Measurements from ENCODE around the gene INAVA. TPM values are rescaled to one million over a fixed set of nuclear protein-coding genes. Genes with fewer than 3 reads are reported as not detected.

Gene INAVA
- total RNA-seq, 2 donors from 2014 or later: 59.5 to 61.5 TPM

- Mint-ChIP-seq H3K36me3 (ENCODE audit: low read depth) (peaks cover 54% of the 10 kb centered on the region), H3K27ac (peak overlapping the region; percentile 39), H3K27me3 (ENCODE audit: insufficient read depth) (no peaks in the 10 kb centered on the region), H3K9me3 (no peaks in the 10 kb centered on the region), H3K4me1 (peaks cover 38% of the 10 kb centered on the region), H3K4me3 (no peak overlapping the region)
- H3K27ac ChIP-seq (ENCODE audit: low read depth, low read length): no peak overlapping the region
- no peak for TF ChIP-seq CTCF (conservative IDR thresholded peaks at IDR 0.05)
- 93% methylated on average over 3 of the region's 3 CpGs; no CpG with 5 or more reads in 1 of the 2 experiments for WGBS, 2 experiments (ENCODE audit: insufficient coverage in 1 of 2, insufficient read length in 1 of 2)
- H3K36me3 ChIP-seq (ENCODE audit: control insufficient read depth, insufficient read depth, low read length): peaks cover 30% of the 10 kb centered on the region
- no peaks in the 10 kb centered on the region for H3K27me3 ChIP-seq (ENCODE audit: control insufficient read depth, insufficient read depth, low read length, poor library complexity, severe bottlenecking)
- no peak overlapping the region for H3K9ac ChIP-seq (ENCODE audit: extremely low read depth, low read length, poor library complexity, severe bottlenecking)
- no peak for DNase-seq
- H3K4me1 ChIP-seq (ENCODE audit: control insufficient read depth, insufficient read depth, low read length): peaks cover 30% of the 10 kb centered on the region
- no peaks in the 10 kb centered on the region for H3K9me3 ChIP-seq (ENCODE audit: control insufficient read depth, low read length)
- no peak overlapping the region for H3K4me3 ChIP-seq (ENCODE audit: low read length)
Measured at GRCh38 chr1:200899015-200899386, 4.3 kb downstream of the INAVA start.

- Mint-ChIP-seq H3K4me3 (no peak overlapping the region), H3K9me3 (no peaks in the 10 kb centered on the region), H3K27me3 (ENCODE audit: insufficient read depth) (no peaks in the 10 kb centered on the region), H3K4me1 (peaks cover 33% of the 10 kb centered on the region), H3K27ac (peak overlapping the region; percentile 28), H3K36me3 (ENCODE audit: low read depth) (peaks cover 58% of the 10 kb centered on the region)
- DNase-seq: no peak
- Histone ChIP-seq H3K27me3 (ENCODE audit: control insufficient read depth, insufficient read depth, low read length, poor library complexity, severe bottlenecking) (no peaks in the 10 kb centered on the region), H3K9me3 (ENCODE audit: control insufficient read depth, low read length) (no peaks in the 10 kb centered on the region), H3K4me1 (ENCODE audit: control insufficient read depth, insufficient read depth, low read length) (peaks cover 25% of the 10 kb centered on the region), H3K9ac (ENCODE audit: extremely low read depth, low read length, poor library complexity, severe bottlenecking) (no peak overlapping the region), H3K36me3 (ENCODE audit: control insufficient read depth, insufficient read depth, low read length) (peaks cover 35% of the 10 kb centered on the region), H3K4me3 (ENCODE audit: low read length) (no peak overlapping the region), H3K27ac (ENCODE audit: low read depth, low read length) (no peak overlapping the region)
- no peak for TF ChIP-seq CTCF (conservative IDR thresholded peaks at IDR 0.05)
- 94 to 97% methylated on average over 9 to 10 of the region's 10 CpGs for WGBS, 2 experiments (ENCODE audit: insufficient coverage in 1 of 2, insufficient read length in 1 of 2)
Measured at GRCh38 chr1:200899451-200899915, 4.8 kb downstream of the INAVA start.

GRCh38 chr1:200899954-200900867 is 5.5 kb downstream of the INAVA start:
- no peak for DNase-seq
- Mint-ChIP-seq H3K9me3 (no peaks in the 10 kb centered on the region), H3K4me1 (peaks cover 26% of the 10 kb centered on the region), H3K27ac (peak overlapping the region; percentile 28), H3K27me3 (ENCODE audit: insufficient read depth) (no peaks in the 10 kb centered on the region), H3K36me3 (ENCODE audit: low read depth) (peaks cover 60% of the 10 kb centered on the region), H3K4me3 (no peak overlapping the region)
- Histone ChIP-seq H3K4me3 (ENCODE audit: low read length) (no peak overlapping the region), H3K9me3 (ENCODE audit: control insufficient read depth, low read length) (no peaks in the 10 kb centered on the region), H3K27me3 (ENCODE audit: control insufficient read depth, insufficient read depth, low read length, poor library complexity, severe bottlenecking) (no peaks in the 10 kb centered on the region), H3K9ac (ENCODE audit: extremely low read depth, low read length, poor library complexity, severe bottlenecking) (no peak overlapping the region), H3K36me3 (ENCODE audit: control insufficient read depth, insufficient read depth, low read length) (peaks cover 39% of the 10 kb centered on the region), H3K4me1 (ENCODE audit: control insufficient read depth, insufficient read depth, low read length) (peaks cover 18% of the 10 kb centered on the region), H3K27ac (ENCODE audit: low read depth, low read length) (no peak overlapping the region)
- 94 to 96% methylated on average over 12 to 16 of the region's 16 CpGs for WGBS, 2 experiments (ENCODE audit: insufficient coverage in 1 of 2, insufficient read length in 1 of 2)
- no peak for TF ChIP-seq CTCF (conservative IDR thresholded peaks at IDR 0.05)

Data from endodermal cell (in vitro differentiated cells).